CD4-positive, alpha-beta T cell treated with Interleukin-1 beta for 1 hour (primary cell): Measurements from ENCODE around the gene CELF2.

ENCODE experiments used
- DNase-seq, 2 donors: peaks; one replicate each; pipeline ENCODE4 v3.0.0-alpha.2; 2020 to 2022

The CELF2 gene

GRCh38 chr10:11023009-11023953 is 5.6 kb downstream of the CELF2 start:
- no peak for DNase-seq

GRCh38 chr10:11024596-11024995 is 6.9 kb downstream of the CELF2 start:
- no peak for DNase-seq

GRCh38 chr10:11025978-11026377 is 8.3 kb downstream of the CELF2 start:
- no peak for DNase-seq

- DNase-seq: no peak
These were observed 9.1 kb downstream of the CELF2 start for GRCh38 chr10:11026773-11027172.

GRCh38 chr10:11034762-11035161 is 17.1 kb downstream of the CELF2 start:
- no peak for DNase-seq

- no peak for DNase-seq
These were observed 17.8 kb downstream of the CELF2 start for GRCh38 chr10:11035301-11035991.

- DNase-seq: no peak
These were observed 18.8 kb downstream of the CELF2 start for GRCh38 chr10:11036424-11037011.

- no peak for DNase-seq
These were observed 20.3 kb downstream of the CELF2 start for GRCh38 chr10:11037991-11038390.

- no peak for DNase-seq
These were observed 24.7 kb downstream of the CELF2 start for GRCh38 chr10:11042357-11042756.

- DNase-seq: no peak
These were observed 25.4 kb downstream of the CELF2 start for GRCh38 chr10:11043039-11043438.

- DNase-seq: no peak
These were observed 25.9 kb downstream of the CELF2 start for GRCh38 chr10:11043446-11044127.

GRCh38 chr10:11045487-11045886 is 27.8 kb downstream of the CELF2 start:
- DNase-seq: no peak

- no peak for DNase-seq
These were observed 28.5 kb downstream of the CELF2 start for GRCh38 chr10:11045995-11046775.

GRCh38 chr10:11046776-11047160 is 29.1 kb downstream of the CELF2 start:
- no peak for DNase-seq

- DNase-seq: no peak
These were observed 31.1 kb downstream of the CELF2 start for GRCh38 chr10:11048707-11049278.

GRCh38 chr10:11049806-11050205 is 32.1 kb downstream of the CELF2 start:
- DNase-seq: no peak

- DNase-seq: no peak
These were observed 32.9 kb downstream of the CELF2 start for GRCh38 chr10:11050301-11051287.

GRCh38 chr10:11057018-11057417 is 39.3 kb downstream of the CELF2 start:
- DNase-seq: no peak

- DNase-seq: no peak
These were observed 39.8 kb downstream of the CELF2 start for GRCh38 chr10:11057448-11057847.

GRCh38 chr10:11057994-11058393 is 40.3 kb downstream of the CELF2 start:
- DNase-seq: no peak

GRCh38 chr10:11058965-11059364 is 41.3 kb downstream of the CELF2 start:
- DNase-seq: no peak
